GM18520 (cell line): ENCODE measurements around the gene FRAS1.
"Not testable (repeated sequence)": the region's sequence is repeated elsewhere in the genome, so short reads cannot be mapped to it uniquely, and the experiment has no call there.

Source experiments
- ATAC-seq: cut with Tn5 transposase; IDR thresholded peaks from one replicate; pipeline ENCODE4 v1.9.1; 2021; ENCODE audit not compliant: unreplicated experiment

The FRAS1 gene

GRCh38 chr4:78542373-78542772 is 485.2 kb downstream of the FRAS1 start:
- no peak for ATAC-seq

DNA sequence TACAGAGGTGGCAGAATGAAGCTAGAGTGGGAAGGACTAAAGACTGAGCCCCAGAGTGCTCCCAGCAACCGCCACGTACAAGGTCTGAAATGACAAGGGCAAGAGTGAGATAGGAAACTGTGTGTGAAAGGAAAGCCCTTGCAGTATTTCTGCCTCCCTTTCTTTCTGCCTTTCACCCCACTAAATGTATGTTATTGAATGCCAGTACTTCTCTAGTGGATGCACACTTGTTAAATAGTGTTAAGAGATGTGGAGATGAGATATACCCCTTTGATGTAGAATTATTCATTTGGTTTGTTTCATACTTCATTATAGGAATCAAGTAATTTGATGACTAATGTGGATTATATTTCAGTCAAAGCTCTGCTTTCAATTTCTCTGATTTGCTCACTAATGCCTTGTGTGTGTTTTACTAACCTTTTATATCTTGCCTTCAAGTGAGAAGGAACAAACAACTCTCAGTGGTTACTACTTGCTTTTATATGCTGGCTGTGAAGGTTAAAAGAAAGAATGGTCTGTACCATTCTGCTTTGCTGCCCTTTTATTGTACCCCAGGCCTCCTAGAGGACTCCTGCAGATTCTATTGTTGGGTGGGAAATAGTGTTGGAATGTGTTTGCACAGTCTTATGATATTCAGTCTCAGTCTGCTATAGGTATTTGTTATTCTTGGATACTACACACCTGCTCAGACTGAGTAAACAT is 486.5 kb downstream of the FRAS1 start:
- ATAC-seq = no peak

DNA sequence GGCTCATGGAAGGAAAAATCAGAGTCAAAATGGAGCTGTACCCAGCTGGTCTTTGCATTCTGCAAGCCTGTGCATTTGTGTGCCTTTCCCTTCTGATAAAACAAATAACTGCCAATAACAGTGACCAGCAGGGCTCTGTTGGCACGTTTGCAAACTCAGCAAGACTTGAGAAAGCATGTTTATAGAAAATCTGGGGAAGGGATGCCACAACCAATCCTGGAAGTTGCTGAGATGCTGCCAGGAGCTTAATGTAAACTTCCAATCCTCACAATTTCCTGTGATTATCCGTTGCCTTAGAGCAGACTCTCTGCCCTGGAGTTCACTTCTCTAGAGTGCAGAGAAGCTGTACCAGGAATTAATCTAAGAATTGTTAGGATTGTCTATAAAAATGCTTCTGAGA is 487.6 kb downstream of the FRAS1 start:
- ATAC-seq = no peak

GRCh38 chr4:78545275-78546246 is 488.4 kb downstream of the FRAS1 start:
- no peak for ATAC-seq

- not testable (repeated sequence) for ATAC-seq
Measured at GRCh38 chr4:78547899-78548298, 490.8 kb downstream of the FRAS1 start.

- not testable (repeated sequence) for ATAC-seq
Measured at GRCh38 chr4:78548889-78549288, 491.8 kb downstream of the FRAS1 start.

DNA sequence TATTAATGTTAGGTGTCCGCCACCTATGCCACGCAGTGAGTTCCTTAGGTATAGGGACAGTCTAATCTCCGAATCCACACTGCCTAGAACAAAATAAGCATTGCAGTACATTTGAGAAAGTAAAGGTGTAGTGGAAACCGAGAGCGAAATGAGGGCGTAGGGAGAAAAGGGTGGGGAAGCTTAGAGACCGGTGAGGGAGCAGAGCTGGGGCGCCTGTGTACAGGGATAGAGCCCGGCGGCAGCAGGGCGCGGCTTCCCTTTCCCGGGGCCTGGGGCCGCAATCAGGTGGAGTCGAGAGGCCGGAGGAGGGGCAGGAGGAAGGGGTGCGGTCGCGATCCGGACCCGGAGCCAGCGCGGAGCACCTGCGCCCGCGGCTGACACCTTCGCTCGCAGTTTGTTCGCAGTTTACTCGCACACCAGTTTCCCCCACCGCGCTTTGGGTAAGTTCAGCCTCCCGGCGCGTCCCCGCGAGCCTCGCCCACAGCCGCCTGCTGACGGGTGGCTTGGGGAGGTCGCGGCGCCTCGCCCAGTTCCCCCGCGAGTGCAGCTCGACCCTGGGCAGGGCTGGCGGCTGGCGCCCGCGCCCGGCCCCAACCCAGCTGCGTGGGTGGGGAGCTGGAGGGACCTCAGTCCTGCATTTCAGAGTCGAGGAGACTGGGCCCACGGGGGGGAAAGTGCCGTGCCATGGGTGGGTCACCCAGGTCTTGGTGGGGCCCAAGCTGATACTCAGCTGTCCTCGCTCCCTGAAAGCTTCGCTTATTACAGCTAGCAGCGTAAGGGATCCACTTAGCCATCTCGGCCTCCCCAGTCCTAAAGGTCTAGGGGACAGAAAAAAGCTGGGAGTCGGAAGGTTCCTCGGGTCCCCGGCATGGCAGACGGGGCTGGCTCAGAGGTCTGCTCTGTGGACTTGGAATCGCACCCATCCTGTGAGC is 494.6 kb downstream of the FRAS1 start, which contains the start of gene ANXA3:
Gene ANXA3 (plus strand): TSS at position 351 of the 932 bp plus-strand sequence. CDS start 2,704 bp downstream, outside the sequence.
- ATAC-seq = no peak

- no peak for ATAC-seq
Measured at GRCh38 chr4:78552389-78553042, 495.4 kb downstream of the FRAS1 start.

GRCh38 chr4:78553043-78553396 is 495.9 kb downstream of the FRAS1 start:
- ATAC-seq = no peak

DNA sequence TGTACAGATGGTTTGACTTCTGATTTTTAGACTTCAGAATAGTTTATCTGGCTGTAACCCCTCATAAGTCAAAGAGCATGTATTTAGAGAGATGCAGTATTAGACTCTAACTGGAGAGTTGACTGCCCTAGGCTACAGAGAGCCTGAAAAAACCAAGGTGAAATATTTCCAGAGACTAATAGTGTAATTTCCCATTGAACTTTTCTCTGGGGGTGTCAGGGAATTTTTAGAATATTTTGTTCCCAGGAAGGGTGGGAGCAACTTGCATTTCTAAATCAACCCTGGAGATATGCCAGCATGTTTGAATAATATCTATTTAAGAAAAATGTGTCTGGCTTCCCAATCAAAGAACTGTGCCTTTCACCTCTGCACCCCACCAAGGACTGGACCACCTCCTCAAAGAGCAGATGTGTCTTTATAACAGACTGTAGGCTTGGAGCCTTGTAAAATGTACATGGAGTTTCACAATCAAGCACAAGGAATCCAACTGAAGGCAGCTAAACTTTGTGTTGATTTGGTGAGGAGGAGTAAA is 496.5 kb downstream of the FRAS1 start:
- ATAC-seq = no peak

DNA sequence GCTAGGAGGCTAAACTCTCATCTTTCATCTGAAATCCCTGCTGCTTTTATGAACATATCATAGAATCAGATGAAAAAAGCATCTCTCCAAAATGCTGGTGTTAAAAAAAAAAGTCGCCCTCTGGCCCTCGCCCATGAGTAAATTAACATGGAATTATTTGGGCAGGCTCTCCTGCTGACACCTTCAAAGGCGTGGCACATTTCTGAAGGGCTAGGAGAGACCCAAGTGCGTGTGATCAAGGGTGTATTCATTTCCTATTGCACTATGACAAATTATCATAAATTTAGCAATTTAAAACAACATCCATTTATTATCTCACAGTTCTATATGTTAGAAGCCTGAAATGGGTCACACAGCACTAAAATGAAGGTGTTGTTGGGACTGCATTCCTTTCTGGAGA is 499.5 kb downstream of the FRAS1 start:
- no peak for ATAC-seq

DNA sequence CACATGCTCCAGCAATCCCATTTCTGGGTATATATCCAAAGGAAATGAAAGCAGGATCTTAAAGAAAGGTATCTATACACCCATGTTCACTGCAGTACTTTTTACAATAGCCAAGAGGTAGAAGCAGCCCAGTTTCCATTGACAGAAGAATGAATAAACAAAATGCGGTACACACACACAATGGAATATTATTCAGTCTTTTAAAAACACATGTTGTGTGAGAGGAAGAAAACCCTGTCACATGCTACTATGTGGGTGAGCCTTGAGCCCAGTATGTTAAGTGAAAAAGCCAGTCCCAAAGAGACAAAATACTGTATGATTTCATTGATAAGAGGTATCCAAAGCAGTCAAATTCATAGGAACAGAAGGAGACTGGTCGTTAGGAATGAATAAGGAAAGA is 500.7 kb downstream of the FRAS1 start:
- no peak for ATAC-seq

DNA sequence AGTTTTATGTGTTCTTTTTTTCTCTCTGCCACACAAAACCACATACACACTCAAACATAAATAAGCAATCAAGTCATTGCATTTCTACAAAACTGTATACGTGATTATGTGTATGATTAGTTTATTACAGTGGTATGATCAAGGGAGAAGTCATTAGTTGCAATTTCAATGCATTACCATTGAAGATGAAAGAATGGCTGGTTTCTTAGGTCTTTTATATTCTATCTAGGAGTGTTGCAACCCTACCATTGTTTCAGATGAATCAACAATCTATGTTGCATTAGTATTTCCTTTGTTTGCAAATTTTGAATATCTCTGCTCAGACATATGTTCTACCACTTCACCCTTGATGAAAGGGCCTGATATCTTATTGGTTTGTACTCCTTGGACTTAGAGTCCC is 501.3 kb downstream of the FRAS1 start:
- no peak for ATAC-seq

DNA sequence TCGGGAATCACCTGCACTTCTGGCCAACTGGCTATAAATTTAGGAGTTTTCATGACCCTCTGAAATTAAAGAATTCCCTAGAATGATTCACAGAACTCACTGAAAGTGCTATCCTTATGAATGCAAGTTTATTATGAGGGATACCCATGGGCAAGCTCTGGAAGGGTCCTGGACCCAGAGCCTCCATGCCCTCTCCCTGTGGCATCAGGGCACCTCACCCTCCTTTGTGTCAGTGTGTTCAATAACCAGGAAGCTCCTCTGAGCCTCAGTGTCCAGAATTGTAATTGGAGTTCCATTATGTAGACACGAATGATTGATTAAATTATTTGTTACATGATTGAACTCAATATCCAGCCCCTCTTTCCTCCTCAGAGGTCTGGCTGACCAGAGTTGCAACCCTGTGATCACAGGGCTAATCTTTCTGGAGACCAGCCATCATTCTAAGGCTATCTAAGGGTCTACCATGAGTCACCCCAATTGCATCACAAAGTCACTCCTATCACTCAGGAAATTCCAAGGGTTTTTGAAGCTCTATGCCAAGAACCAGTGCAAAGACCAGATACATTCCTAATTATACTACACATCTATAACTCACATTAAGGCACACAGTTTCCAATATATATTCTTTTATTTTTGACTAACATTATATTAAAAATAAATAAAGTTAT is 503.3 kb downstream of the FRAS1 start:
- ATAC-seq = no peak

GRCh38 chr4:78561677-78562076 is 504.6 kb downstream of the FRAS1 start:
- no peak for ATAC-seq

GRCh38 chr4:78562687-78563086 is 505.6 kb downstream of the FRAS1 start:
- ATAC-seq = no peak

DNA sequence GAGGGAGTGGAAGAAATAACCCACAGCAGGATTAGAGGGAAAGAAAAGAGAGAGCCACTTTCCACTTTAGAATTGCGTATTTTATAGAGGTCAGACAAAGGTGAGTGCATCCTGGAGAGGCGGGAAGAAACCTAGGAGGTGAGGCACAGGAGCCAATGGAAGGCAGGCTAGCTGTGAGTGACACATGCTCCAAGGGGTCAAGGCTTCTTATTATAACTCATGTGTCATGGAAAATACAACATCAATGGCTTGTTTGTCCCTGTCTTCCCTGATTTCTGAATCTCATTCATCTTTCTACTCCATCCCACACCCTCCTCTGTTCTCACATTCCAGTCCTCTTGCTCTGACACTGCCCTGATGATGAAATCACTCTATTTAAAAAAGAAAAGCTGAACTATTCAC is 508.8 kb downstream of the FRAS1 start:
- no peak for ATAC-seq

- peak; percentile 78 for ATAC-seq
Measured at GRCh38 chr4:78566834-78567499, 509.8 kb downstream of the FRAS1 start.

- no peak for ATAC-seq
Measured at GRCh38 chr4:78567500-78568060, 510.5 kb downstream of the FRAS1 start.
